Stimulated activated CD8-positive, alpha-beta memory T cell treated with anti-CD3 and anti-CD28 coated beads, Interleukin-7, amount 100 ng/mL, for 4 hours (primary cell): ENCODE results near the gene PTPN23.

Source experiments
- DNase-seq, 2 donors: peaks; one replicate each; pipeline ENCODE4 v3.0.0-alpha.2; 2020; ENCODE audit warnings: low read depth in 2 of 2

PTPN23 gene

GRCh38 chr3:47407237-47407636 lies 26.4 kb downstream of the PTPN23 start:
- DNase-seq, result no peak

- DNase-seq, result no peak
Observed at GRCh38 chr3:47407896-47408838, 27.3 kb downstream of the PTPN23 start.

- no peak for DNase-seq
Observed at GRCh38 chr3:47408839-47409229, 28.0 kb downstream of the PTPN23 start.

GRCh38 chr3:47409284-47409683 lies 28.5 kb downstream of the PTPN23 start:
- DNase-seq, result no peak

GRCh38 chr3:47409688-47410416 lies 29.0 kb downstream of the PTPN23 start:
- DNase-seq, result no peak

GRCh38 chr3:47410417-47410720 lies 29.5 kb downstream of the PTPN23 start:
- DNase-seq, result no peak

GRCh38 chr3:47410801-47411646 lies 30.2 kb downstream of the PTPN23 start:
- no peak for DNase-seq

GRCh38 chr3:47411696-47412452 lies 31.1 kb downstream of the PTPN23 start:
- no peak for DNase-seq

GRCh38 chr3:47412453-47412756 lies 31.6 kb downstream of the PTPN23 start:
- no peak for DNase-seq

- DNase-seq, result no peak
Observed at GRCh38 chr3:47412842-47413520, 32.2 kb downstream of the PTPN23 start.

GRCh38 chr3:47413751-47414150 lies 32.9 kb downstream of the PTPN23 start:
- DNase-seq, result no peak

GRCh38 chr3:47414161-47414564 lies 33.3 kb downstream of the PTPN23 start:
- DNase-seq, result no peak

GRCh38 chr3:47414666-47415587 lies 34.1 kb downstream of the PTPN23 start:
- no peak for DNase-seq

GRCh38 chr3:47416041-47416440 lies 35.2 kb downstream of the PTPN23 start:
- DNase-seq, result no peak

GRCh38 chr3:47418167-47419082 lies 37.6 kb downstream of the PTPN23 start:
- DNase-seq, result no peak

GRCh38 chr3:47419083-47420043 lies 38.5 kb downstream of the PTPN23 start:
- no peak for DNase-seq

- DNase-seq, result no peak
Observed at GRCh38 chr3:47420044-47420430, 39.2 kb downstream of the PTPN23 start.
